ENCODE data around the gene NRBF2.
"Not testable (repeated sequence)": the region's sequence is repeated elsewhere in the genome, so short reads cannot be mapped to it uniquely, and the experiment has no call there.

NRBF2 gene

DNA sequence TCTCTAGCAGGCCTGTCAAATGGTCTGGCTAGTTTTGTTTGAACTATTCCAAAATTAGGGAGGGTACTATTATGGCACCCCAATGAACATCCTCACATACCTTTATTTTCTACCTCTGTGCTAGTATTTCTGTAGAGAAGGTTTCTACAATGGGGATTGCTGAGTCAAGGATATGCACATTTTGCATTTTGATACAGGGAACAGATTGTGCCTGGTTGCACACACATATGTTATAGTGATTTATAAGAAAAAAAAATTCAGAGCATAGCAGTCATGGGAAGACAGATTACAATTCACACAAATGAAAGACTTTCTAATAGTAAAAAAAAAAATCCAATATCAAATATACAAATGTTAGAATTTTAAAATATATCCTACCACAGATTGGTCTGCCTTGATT lies 14.1 kb upstream of the NRBF2 start:
- DNase-seq: no peak

DNA sequence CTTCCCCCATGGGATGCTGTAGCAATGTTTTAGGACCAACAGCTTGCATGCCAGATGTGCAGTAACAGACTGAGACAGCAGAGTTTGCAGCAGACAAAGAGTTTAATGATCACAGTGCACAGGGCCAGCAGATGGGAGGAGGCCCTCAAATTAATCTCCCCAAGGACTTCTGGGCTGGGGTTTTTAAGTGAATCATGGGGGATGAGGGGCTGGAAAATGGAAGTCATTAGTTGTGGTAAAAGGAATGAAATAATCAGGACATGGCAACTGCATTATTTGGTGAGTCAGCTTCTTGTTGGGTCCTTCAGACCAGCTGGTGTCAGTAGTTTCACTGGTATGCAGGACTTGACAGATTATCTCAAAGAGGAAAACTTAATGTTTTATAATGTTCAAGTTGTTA lies 12.6 kb upstream of the NRBF2 start:
- no peak for DNase-seq

DNA sequence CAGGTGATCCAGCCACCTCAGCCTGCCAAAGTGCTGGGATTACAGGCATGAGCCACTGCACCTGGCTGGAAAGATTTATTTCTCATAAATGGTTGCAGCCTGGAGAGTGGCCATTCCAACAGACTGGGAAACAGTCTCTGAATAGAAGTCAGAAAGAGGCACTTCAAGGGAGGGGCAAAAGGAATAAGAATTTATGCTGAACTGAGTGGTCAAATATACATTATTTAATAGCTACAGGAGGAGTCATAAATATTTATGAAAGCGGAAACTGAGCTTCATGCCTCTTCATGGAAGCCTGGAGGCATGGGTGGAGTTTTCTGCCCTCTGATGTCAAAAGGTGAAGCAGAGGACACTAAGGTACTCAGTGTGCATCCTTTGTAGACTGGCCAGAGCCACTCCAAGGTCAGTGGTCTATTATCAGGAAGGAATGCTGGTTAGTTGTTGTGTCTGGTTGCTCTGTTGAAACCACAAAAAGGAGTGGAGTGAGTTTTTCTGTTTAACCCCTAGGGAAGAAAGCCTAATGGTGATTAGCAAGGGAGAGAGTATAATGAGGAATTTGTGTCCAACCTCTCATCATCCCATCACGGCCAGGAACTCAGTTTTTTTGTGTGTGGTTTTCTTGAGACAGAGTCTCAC lies 9.3 kb upstream of the NRBF2 start:
- DNase-seq: no peak

DNA sequence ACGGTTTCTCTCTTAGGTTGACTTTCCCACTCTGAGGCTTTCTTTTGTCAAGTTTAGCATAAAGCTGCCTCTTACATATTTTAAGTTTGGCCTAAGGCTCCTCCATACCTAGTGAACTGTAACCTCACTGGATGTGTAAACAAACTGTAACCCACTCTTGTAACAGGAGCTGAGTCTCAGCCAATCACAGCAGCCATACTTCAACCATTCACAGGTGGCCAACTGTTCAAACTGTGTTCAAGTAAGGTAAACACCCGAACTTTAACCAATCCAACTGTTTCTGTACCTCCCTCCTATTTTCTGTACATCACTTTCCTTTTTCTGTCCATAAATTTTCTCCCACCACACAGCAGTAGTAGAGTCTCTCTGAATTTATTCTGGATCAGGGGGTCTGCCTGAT lies 7.7 kb upstream of the NRBF2 start:
- DNase-seq: no peak

DNA sequence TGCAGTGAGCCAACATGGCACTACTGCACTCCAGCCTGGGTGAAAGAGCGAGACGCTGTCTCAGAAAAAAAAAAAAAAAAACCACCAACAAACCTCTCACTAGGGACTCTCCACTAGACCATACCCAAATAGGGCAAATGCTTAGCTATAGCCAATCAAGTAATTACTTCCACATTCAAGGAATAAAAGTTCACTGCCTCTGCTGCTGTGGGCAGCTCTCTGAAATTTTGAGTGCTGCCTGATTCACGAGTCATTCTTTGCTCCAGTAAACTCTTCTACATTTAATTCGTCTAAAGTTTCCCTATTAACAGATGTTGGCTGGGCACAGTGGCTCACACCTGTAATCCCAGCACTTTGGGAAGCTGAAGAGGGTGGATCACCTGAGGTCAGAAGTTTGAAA lies 4.7 kb upstream of the NRBF2 start:
- no peak for DNase-seq

DNA sequence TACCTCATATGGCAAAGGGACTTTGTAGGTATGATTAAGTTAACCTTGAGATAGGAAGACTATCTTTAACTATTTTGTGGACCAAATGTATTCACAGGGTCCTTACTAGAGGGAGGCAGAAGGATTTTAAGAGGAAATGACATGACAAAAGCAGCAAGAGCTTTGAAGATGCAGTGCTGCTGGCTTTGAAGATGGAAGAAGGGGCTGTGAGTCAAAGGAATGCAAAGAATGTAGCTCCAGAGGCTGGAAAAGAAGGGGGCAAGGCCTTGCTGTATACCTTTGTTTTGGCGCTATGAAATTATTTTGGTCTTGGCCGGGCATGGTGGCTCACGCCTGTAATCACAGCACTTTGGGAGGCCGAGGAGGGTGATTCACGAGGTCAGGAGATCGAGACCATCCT lies 3.2 kb upstream of the NRBF2 start:
- DNase-seq: no peak

DNA sequence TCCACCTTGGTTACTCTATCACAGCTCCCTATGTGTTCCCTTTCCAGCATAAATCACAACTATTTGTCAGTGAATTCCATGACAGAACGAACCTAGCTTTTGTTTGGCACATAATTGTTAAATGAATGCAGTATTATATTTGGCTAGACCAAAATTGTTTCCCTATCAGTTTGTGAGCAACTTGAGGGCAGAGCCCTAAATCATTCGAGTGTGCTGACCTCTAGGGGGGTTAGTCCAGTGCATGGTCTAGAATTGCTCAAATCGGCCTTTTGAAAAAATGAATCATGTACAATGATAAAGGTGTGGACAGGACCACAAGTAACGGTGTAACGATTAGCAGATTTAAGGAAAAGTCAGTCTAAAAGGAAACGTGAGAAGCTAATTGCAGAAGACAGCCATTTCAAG lies 475 bp upstream of the NRBF2 start:
- DNase-seq: no peak

DNA sequence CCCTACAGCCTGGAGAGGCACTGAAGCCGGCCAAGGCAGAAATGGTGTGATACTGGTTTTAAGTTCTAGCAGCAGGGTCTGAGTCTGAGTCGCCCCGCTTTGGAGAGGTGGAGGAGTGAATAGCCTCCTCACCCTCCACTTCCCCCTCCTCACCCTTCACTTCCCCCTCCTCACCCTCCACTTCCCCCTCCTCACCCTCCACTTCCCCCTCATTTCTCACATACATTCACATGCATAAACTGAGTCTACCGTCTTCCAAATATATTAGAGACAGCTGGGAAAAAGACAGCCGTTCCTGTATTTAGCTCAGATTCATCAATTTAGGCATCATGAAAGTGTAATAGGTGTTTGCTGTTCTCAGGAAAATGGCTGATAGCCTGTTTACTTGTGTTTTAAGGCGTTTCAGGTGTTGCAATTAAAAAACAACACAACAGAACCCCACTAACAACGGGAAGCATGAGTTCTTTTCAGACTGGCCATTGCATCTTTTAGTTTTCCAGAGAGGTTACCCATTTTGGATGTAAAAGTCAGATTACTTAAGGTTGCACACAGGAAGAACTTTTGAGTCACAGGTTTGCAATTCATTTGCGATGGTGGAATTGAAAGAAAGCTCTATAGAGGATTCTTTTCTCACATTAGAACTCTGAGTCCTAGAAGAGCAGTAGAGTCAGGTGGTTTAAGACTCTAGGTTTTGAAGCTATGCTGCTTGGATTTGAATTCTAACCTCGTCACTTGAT lies 861 bp downstream of the NRBF2 start:
- no peak for DNase-seq

DNA sequence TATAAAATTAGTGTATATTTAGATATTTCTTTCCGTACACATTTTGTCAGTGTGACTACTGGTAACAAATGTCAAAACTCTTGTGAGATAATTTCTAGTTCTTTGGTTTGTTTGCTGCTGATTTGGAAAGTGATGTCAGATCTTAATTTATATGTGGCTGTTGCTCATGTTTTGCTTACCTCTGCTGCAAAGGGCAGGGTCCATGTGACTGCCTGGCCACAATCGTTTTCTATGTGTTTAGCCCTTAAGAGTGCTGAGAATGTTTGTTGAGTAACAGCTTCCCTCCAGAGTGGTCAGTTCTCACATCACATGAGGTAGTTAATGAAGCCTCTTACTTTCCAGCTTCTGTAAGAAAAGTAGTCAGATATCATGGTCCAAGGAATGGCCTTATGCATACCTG lies 4.2 kb downstream of the NRBF2 start:
- DNase-seq: no peak

DNA sequence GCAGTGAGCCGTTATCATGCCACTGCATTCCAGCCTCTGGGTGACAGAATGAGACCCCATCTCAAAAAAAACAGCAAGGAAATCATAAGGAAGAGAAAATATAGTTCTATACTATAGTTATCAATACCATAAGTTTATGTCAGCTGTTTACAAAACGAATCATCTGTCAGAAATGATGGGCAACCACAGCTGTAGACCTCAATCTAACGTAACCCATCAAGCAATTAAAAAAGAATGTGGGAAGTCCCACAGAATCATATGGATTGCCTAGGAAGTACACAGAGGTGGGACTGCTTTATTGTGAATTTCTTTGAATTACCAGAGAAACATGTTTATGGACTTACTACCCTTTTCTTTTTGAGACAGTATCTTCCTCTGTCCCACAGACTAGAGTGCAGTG lies 6.9 kb downstream of the NRBF2 start:
- DNase-seq: no peak

DNA sequence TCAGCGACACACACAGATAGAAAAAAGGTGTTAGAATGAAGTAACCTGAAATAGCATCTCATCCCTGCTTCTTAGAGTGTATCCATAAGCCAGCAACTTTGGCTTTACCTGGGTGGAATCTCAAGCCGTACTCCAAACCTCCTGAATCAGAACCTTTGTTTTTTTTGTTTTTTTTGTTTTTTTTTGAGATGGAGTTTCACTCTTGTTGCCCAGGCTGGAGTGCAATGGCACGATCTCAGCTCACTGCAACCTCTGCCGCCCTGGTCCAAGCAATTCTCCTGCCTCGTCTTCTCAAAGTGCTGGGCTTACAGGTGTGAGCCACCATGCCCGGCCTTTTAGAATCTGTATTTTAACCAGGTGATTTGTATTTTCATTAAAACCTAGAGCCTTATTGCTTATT lies 9.0 kb downstream of the NRBF2 start:
- no peak for DNase-seq

DNA sequence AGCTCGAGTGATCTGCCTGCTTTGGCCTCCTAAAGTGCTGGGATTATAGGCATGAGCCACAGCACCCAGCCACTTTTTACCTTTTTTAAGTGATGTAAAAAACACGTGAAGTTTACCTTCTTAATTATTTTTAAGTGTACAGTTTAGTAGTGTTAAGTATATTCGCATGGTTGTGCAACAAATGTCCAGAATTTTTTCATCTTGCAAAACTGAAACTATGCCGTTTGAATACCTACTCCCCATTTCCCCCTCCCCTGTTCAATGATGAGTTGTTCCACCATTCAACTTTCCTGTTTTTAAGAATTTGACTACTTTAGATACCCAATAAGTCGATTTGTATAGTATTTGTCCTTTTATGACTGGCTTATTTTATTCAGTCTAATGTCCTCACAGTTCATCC lies 10.9 kb downstream of the NRBF2 start:
- no peak for DNase-seq

DNA sequence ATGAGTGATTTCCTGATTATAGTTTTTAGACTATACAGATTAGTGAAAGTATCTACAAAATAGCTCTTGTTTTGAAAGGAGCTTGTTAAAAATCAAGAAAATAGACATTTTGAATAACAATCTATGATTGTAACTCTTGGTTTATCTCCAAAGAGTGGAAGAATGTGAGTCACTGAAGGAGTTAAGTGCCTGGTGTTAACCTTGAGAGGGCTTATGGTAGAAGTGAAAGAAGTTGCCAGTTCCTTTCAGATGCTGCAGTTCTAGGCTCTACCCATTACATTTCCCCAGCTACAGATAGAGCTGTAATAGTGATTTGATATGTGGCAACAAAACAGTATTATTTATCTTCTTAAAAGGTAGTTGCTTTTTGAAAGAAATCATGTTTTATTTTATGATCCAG lies 12.7 kb downstream of the NRBF2 start:
- DNase-seq: no peak

DNA sequence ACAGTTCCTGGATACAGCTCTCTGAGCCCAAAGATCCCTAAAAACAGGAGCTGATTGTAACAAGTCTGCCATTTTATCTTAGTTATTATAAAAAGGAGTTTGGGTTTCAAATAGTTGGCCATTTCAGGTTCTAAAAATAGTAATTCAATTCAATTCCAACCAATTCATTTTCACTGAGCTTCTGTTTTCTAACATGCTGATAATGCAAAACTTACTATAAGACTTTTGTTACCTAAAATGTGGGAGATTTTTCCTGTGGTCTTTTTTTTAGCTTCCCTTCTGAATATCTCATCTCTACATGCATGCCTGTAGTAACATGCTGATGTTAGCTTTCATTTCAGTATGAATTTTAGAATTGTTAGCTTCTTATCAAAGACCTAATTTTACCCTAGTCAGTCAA lies 13.4 kb downstream of the NRBF2 start:
- DNase-seq: no peak

DNA sequence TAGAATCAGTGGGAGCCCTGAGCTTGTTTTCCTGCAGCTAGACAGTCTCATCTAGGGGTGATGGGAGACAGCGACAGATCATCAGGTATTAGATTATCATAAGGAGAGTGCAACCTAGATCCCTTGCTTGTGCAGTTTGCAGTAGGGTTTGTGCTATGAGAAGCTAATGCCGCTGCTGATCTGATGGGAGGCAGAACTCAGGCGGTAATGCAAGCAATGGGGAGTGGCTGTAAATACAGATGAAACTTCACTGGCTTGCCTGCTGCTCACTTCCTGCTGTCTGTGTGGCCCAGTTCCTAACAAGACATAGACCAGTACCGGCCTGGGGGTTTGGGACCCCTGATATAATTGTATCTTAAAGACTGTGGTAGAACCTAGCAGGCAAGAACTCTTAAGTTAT lies 17.6 kb downstream of the NRBF2 start:
- no peak for DNase-seq

DNA sequence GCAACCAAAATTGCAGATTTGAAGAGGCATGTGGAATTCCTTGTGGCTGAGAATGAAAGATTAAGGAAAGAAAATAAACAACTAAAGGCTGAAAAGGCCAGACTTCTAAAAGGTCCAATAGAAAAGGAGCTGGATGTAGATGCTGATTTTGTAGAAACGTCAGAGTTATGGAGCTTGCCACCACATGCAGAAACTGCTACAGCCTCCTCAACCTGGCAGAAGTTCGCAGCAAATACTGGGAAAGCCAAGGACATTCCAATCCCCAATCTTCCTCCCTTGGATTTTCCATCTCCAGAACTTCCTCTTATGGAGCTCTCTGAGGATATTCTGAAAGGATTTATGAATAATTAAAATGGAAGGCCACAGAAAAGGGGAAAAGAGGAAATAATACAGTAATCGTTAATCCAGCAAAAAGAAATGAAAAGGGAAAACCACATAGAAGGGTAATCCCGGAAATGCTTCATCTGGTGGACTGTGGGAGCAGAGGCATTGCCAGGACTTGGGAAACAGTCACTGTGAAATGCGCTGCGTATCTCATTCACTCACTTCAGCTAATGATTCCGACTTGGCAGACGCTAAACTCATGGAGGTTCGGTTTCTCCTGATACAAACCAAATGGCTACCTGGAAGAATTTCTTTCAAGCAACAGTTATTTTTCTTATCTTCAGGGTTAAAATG lies 20.9 kb downstream of the NRBF2 start:
- not testable (repeated sequence) for DNase-seq

DNA sequence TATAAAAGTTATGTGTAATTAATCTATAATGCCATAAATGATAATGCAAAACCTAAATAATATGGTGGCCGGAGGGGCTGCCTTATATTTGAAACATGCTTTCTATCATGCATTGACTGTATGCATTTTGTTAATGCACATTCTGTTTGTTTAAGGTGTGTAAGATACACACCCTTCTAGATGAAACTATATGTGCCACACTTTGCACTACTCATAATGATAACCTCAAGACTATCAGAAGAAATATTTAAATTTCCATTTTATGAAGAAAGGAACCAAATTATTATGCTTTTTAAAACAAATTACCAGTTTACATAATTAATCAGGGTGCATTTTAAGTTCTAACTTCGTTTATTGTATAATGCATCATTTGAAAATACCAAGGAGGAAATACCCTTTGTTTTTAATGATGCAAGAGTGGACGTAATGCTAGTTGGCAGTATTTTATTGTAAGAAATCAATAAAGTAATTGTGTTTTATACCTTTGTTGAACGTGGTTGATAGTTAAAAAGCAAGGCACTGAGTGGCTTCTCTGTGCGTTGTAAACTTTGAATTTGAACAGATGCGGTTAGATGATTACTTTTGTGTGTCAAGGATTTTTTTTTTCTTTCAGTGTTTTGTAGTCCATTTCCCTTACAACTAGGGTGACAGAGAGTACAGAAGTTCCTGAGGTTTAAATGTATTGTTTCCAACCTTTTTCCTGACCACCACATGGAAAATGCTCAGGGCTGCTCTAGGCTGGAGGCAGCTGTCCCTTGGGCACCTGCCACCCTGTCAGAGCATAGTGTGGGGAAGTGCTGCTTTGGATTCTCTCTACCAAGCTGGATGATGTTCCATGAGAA lies 21.6 kb downstream of the NRBF2 start:
- no peak for DNase-seq

DNA sequence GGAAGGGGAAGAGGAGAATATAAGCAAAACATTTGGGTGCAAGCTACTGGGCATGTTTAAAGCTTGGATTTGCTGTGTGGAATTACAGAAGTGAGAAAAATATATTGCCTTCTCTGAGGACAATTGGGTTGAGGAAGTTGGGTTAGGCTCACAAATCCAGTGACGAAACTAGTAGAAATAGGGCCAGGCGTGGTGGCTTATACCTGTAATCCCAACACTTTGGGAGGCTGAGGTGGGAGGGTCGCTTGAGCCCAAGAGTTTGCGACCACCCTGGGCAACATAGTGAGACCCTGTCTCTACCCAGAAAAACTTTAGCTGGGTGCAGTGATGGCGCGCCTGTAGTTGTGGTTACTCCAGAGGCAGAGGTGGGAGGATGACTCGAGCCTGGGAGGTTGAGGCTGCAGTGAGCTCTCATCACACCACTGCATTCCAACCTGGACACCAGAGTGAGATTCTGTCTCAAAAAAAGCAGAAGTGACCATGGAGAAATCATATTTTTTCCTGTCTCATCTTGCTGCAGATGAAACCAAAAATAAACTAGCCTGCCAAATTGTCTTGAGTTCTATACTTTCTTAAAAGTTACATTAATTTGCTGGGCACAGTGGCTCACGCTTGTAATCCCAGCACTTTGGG lies 22.4 kb downstream of the NRBF2 start:
- DNase-seq: no peak

DNA sequence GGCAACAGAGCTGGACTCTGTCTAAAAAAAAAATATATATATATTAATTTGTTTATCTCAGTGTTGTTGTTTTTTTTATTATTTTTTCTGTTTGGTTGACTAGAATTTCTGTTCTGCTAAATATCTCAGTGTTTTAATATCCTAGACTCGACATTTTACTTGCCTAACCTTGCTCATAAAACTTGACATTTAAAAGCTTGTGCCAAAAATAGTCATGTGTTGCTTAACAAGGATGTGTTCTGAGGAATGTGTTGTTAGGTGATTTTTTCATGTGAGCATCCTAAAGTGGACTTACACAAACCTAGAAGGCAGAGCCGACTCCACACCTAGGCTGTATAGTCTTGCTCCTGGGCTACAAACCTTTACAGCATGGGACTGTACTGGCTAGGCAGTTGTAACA lies 23.1 kb downstream of the NRBF2 start:
- DNase-seq: no peak

DNA sequence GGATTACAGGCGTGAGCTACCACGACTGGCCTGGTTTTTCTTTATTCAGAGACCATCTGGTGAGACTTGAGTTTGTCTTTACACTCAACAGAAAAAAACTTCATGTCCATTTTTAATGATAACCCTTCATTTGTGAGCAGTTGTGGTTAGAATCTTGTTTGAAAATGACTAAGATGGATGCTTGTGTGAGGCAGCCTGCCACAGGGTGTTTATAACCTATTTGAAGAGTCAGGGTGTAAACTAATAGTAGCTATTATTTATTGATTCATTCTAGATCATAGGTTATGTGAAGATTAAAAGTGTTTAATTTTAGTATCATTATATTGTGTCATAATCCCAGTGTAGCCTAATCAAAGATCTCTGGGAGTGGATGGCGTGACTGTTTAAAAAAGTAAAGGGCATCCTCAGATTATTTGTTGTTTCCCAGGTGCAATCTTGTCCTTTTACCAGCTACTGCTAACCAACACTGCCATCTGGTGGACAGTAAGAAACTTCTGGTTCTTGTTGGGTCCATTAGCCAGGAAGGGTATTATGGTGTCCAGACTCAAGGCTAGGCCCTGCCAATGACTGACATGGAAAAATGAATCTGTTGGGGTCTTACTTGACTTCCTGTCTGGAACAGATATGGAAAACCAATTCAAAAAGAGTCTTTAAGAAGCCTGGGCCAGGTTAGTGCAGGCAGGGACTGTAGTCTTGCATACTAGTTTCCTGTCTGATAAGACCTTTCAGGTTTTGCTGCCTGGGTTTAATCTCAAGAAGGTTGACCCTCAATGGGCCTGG lies 24.9 kb downstream of the NRBF2 start:
- DNase-seq: peak; percentile 72

DNA sequence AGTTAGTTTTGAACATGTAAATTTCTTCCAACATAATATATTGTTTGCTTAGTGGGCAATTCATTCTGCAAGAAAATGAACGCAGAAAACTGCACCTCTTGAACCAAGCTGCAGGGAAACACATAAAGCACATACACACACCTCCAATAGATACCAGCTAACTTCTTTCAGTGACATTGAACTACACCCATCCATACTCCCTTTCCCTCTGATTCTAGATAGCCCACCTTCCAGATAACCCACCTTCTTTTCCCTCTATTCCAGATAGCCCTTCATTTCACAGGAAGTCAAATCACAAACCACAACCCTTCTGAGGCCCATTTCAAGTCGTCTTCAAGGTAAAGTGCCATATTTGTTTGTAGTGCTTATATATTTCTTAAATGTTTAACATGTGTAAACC lies 28.5 kb downstream of the NRBF2 start:
- no peak for DNase-seq

DNA sequence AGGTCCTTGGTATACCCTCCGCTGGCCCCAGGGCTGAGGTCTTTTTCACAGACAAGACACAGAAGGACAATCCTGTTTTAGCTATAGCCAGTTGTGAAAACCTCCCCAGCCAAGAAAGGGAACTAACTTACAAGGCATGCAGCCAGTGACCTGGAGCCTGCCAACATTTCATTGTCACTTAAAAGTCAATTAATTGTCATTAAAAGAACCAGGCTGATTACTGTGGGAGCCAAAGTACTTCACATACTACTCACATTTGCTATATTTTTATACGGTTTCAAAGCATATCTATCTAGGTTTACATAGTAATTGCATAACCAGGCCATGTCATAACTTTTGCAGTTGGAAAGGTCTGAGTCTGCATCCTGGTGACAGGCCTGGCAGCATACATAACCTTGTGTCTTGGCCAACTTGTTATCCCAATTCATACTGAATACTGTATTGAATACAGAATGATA lies 31.1 kb downstream of the NRBF2 start:
- DNase-seq: no peak
